Suprapubic skin (tissue), 4 donors: ENCODE results near the gene SPATA4. TPM values are rescaled to one million over a fixed set of nuclear protein-coding genes. Genes with fewer than 3 reads are reported as not detected.

Experiments
- DNase-seq, 2 donors: peaks; one replicate each; pipeline ENCODE4 v3.0.0-alpha.2; 2019; ENCODE audit warnings: low spot score in 2 of 2
- H3K27ac ChIP-seq: fragments of 200-600 bp; sonication (generic); one replicate; pipeline ENCODE4 v1.5.1; 2019
- H3K27me3 ChIP-seq: fragments of 200-600 bp; sonication (generic); one replicate; pipeline ENCODE4 v1.5.1; 2019
- H3K36me3 ChIP-seq: fragments of 200-600 bp; sonication (generic); one replicate; pipeline ENCODE4 v1.5.1; 2019
- H3K4me1 ChIP-seq: fragments of 200-600 bp; sonication (generic); one replicate; pipeline ENCODE4 v1.5.1; 2019
- H3K4me3 ChIP-seq: fragments of 200-600 bp; sonication (generic); one replicate; pipeline ENCODE4 v1.5.1; 2019; ENCODE audit warnings: mild to moderate bottlenecking
- H3K9me3 ChIP-seq: fragments of 200-600 bp; sonication (generic); one replicate; pipeline ENCODE4 v1.5.1; 2019
- CTCF ChIP-seq, 2 donors: fragments of 200-600 bp in 1 of 2; fragments of 450-650 bp in 1 of 2; sonication (generic) in 1 of 2; IDR thresholded peaks; one replicate each; pipeline ENCODE4 v1.5.1; 2016 to 2019; ENCODE audit warnings: antibody characterized with exemption in 2 of 2, mild to moderate bottlenecking in 1 of 2, moderate library complexity in 1 of 2
- EP300 ChIP-seq: sonication (generic); formaldehyde crosslinking; IDR thresholded peaks from one replicate; pipeline ENCODE4 v1.6.1; 2017; ENCODE audit warnings: antibody characterized with exemption
- POLR2A ChIP-seq, 2 donors: fragments of 450-650 bp; IDR thresholded peaks; one replicate each; pipeline ENCODE4 v1.6.1; 2017; ENCODE audit warnings: antibody characterized with exemption in 2 of 2, mild to moderate bottlenecking in 2 of 2, moderate library complexity in 2 of 2
- POLR2AphosphoS5 ChIP-seq, 3 donors: sonication (generic); formaldehyde crosslinking; IDR thresholded peaks; one replicate each; pipeline ENCODE4 v1.6.1; 2017; ENCODE audit warnings: antibody characterized with exemption in 3 of 3
- WGBS: methylation state at CpG from one replicate; pipeline ENCODE4 v1.1.5; 2018; 5-methylcytosine and 5-hydroxymethylcytosine counted together
- total RNA-seq, 4 donors: library from RNA; depleted of rRNA; stranded (reverse); fragments of >200 nt; gene quantifications; one replicate each; pipeline ENCODE4 v1.1.0, GENCODE V29; 2016

Gene SPATA4
- total RNA-seq, 4 donors from 2014 or later, result 0.57 TPM; not detected in 3

GRCh38 chr4:176150356-176150682 lies 45.1 kb downstream of the SPATA4 start:
- DNase-seq, result no peak
- H3K4me1 ChIP-seq, result no peaks in the 10 kb centered on the region
- no peak overlapping the region for H3K27ac ChIP-seq
- H3K36me3 ChIP-seq, result no peaks in the 10 kb centered on the region
- TF ChIP-seq EP300 (no peak), POLR2AphosphoS5 (IDR thresholded peaks at IDR 0.05) (no peak), POLR2A (IDR thresholded peaks at IDR 0.05) (no peak), CTCF (IDR thresholded peaks at IDR 0.05) (no peak)
- H3K4me3 ChIP-seq, result no peak overlapping the region
- no peaks in the 10 kb centered on the region for H3K27me3 ChIP-seq
- no peaks in the 10 kb centered on the region for H3K9me3 ChIP-seq

GRCh38 chr4:176149680-176150355 lies 45.6 kb downstream of the SPATA4 start:
- 78% methylated on average over 3 of the region's 3 CpGs for WGBS
- DNase-seq, result no peak
- Histone ChIP-seq H3K36me3 (no peaks in the 10 kb centered on the region), H3K27me3 (no peaks in the 10 kb centered on the region), H3K27ac (no peak overlapping the region), H3K4me1 (no peaks in the 10 kb centered on the region), H3K9me3 (no peaks in the 10 kb centered on the region), H3K4me3 (no peak overlapping the region)
- TF ChIP-seq POLR2AphosphoS5 (IDR thresholded peaks at IDR 0.05), result no peak

GRCh38 chr4:176142253-176142652 lies 53.1 kb downstream of the SPATA4 start:
- no peaks in the 10 kb centered on the region for H3K4me1 ChIP-seq
- no peak for DNase-seq
- WGBS, result 46% methylated on average over 2 of the region's 2 CpGs
- no peaks in the 10 kb centered on the region for H3K27me3 ChIP-seq
- no peak overlapping the region for H3K27ac ChIP-seq
- TF ChIP-seq POLR2AphosphoS5 (IDR thresholded peaks at IDR 0.05) (no peak), CTCF (IDR thresholded peaks at IDR 0.05) (no peak), EP300 (no peak), POLR2A (IDR thresholded peaks at IDR 0.05) (no peak)
- no peaks in the 10 kb centered on the region for H3K36me3 ChIP-seq
- H3K9me3 ChIP-seq, result no peaks in the 10 kb centered on the region
- H3K4me3 ChIP-seq, result no peak overlapping the region

GRCh38 chr4:176139518-176139917 lies 55.9 kb downstream of the SPATA4 start:
- DNase-seq, result no peak
- no peaks in the 10 kb centered on the region for H3K9me3 ChIP-seq
- H3K4me3 ChIP-seq, result no peak overlapping the region
- no peaks in the 10 kb centered on the region for H3K27me3 ChIP-seq
- no peak overlapping the region for H3K27ac ChIP-seq
- TF ChIP-seq EP300, result no peak
- no peak for TF ChIP-seq POLR2A (IDR thresholded peaks at IDR 0.05)
- no peak for TF ChIP-seq CTCF (IDR thresholded peaks at IDR 0.05)
- TF ChIP-seq POLR2AphosphoS5 (IDR thresholded peaks at IDR 0.05), result no peak
- no peaks in the 10 kb centered on the region for H3K4me1 ChIP-seq
- no peaks in the 10 kb centered on the region for H3K36me3 ChIP-seq

GRCh38 chr4:176137631-176138030 lies 57.8 kb downstream of the SPATA4 start:
- H3K27me3 ChIP-seq, result no peaks in the 10 kb centered on the region
- H3K9me3 ChIP-seq, result no peaks in the 10 kb centered on the region
- no peak overlapping the region for H3K27ac ChIP-seq
- DNase-seq, result no peak
- TF ChIP-seq POLR2AphosphoS5 (IDR thresholded peaks at IDR 0.05) (no peak), CTCF (IDR thresholded peaks at IDR 0.05) (no peak), EP300 (no peak), POLR2A (IDR thresholded peaks at IDR 0.05) (no peak)
- H3K36me3 ChIP-seq, result no peaks in the 10 kb centered on the region
- H3K4me1 ChIP-seq, result no peaks in the 10 kb centered on the region
- H3K4me3 ChIP-seq, result no peak overlapping the region

GRCh38 chr4:176134670-176135069 lies 60.7 kb downstream of the SPATA4 start:
- no peaks in the 10 kb centered on the region for H3K27me3 ChIP-seq
- no peak for TF ChIP-seq POLR2AphosphoS5 (IDR thresholded peaks at IDR 0.05)
- TF ChIP-seq CTCF (IDR thresholded peaks at IDR 0.05), result no peak
- TF ChIP-seq EP300, result no peak
- no peak for TF ChIP-seq POLR2A (IDR thresholded peaks at IDR 0.05)
- no peaks in the 10 kb centered on the region for H3K36me3 ChIP-seq
- H3K4me3 ChIP-seq, result no peak overlapping the region
- no peaks in the 10 kb centered on the region for H3K9me3 ChIP-seq
- DNase-seq, result no peak
- H3K27ac ChIP-seq, result no peak overlapping the region
- H3K4me1 ChIP-seq, result no peaks in the 10 kb centered on the region
- 70% methylated on average over 2 of the region's 2 CpGs for WGBS
